NCI-H146 treated with DMSO at 0.1 percent for 48 hours (cell line): ENCODE measurements around the gene LRRC45.
A peak's percentile ranks its signal among the peaks of the same experiment; 100 is the strongest.
"Not testable (repeated sequence)": the region's sequence is repeated elsewhere in the genome, so short reads cannot be mapped to it uniquely, and the experiment has no call there.

Source experiments
- DNase-seq: peaks from one replicate; lab custom pipeline; 2025; ENCODE audit not compliant: unreplicated experiment; lab: John Stamatoyannopoulos, UW

LRRC45 gene

DNA sequence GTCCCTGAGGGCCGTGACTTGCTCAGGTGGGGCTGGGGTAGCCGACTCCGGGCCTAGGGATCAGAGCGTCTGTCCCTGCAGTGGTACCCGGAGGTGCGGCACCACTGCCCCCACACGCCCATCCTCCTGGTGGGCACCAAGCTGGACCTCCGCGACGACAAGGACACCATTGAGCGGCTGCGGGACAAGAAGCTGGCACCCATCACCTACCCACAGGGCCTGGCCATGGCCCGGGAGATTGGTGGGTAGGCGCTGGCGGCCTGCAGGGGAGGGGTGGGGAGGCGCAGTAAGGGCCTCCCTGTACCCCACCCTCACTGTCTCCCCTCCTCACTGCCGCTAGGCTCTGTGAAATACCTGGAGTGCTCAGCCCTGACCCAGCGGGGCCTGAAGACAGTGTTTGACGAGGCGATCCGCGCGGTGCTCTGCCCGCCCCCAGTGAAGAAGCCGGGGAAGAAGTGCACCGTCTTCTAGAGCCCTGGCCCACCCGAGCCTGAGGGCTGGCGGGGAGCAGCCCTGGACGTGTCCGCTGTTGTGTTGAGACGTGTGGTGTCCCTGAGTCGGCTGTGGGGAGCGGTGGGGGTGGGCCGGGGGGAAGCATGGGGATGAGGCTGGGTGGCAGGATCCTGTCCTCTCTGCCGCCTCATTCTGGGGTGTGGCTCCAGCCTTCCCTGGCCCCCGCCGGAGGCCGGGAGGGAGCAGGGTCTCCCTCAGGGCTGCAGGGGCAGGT is 10.4 kb downstream of the LRRC45 start:
- DNase-seq, result no peak

DNA sequence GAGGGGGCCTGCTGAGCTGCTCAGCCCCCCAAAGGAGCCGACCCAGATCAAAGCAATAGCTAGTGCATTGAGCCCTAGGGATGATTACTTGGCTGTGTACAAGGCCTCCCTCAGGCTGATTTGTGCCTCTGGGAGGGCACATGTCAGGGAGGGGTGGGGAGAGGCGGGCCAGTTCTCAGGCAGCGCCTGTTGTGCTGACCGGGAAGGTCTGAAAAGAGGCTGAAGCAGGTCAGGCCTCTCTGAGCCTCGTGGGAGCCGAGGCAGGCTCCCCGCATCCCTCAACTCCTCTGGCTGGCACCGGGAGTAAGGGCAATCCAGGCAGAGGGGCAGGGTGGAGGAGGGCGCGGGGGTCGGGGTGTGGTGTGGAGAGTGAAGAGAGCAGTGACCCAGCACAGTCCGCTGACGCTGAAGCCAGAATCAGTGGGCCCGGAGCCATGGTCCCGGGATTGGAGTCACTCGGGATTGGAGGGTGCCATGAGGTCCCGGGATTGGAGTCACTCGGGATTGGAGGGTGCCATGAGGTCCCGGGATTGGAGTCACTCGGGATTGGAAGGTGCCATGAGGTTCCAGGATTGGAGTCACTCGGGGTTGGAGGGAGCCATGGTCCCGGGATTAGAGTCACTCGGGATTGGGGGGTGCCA is 11.4 kb downstream of the LRRC45 start:
- DNase-seq, result no peak

DNA sequence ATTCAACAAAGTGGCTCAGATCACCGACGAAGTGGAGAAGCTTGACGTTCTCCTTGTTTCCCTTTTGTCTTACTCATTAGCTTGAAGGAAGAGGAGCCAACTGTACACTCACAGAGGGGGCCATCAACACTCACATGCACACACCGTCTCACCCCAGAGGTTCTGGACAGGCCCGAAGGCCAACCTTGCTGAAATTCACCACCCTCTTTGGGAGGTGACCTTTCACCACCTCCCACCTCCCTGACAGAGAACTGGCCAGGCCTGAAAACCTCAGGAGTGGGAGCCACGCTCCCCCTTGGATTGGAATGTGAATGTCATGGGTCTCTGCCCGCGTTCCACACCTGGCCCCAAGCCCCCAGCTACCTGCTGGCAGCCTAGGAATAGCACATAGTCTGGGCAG is 12.4 kb downstream of the LRRC45 start:
- DNase-seq, result no peak

DNA sequence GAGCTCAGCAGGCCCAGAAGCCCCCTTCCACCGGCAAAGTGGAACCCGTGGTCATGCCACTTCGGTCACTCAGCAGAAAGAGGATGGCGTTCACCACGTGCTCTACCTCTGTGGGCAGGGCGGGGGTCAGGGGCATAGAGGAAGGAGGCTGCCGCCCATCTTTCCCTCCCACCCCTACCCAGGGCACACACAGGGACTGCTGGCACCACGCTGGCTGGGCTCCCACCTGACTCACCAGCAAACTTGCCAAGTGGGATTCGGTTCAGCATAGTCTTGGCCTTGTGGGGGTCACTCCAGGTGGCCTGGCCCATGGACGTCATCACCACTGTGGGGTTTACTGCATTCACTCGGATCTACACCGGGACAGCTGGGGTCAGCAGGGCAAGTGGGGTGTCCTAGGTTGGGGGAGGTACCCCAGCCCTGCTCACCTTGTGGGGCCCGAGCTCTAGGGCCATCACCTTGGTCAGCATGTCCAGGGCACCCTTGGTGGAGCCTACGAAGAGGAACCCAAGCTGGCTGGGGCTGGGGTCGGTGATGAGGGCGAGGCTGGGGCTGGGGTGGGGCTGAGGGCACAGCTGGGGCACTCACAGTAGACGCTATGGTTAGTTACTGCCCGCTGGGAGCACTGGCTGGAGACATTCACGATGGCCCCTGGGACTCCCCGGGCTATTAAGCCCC is 13.0 kb downstream of the LRRC45 start:
- no peak for DNase-seq

DNA sequence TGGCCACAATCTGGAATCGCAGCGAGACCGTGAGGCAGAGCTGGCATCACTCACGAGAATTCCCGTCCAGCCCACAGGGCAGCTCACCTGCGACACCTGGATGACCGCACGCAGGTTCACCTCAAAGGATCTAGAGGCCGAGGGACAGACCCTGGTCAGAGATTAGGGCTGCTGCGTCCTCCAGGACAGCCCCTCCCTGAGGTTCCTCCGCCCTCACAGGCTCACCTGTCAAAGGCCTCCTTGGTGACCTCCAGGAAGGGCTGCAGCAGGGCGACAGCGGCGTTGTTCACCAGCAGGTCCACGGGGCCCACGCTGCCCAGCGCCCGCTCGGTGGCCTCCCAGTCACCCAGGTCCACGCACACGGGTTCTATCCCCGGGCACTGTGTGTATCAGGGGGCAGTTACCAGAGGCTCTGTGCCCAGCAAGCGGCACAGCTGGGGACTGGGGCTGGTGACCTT is 13.6 kb downstream of the LRRC45 start:
- no peak for DNase-seq

DNA sequence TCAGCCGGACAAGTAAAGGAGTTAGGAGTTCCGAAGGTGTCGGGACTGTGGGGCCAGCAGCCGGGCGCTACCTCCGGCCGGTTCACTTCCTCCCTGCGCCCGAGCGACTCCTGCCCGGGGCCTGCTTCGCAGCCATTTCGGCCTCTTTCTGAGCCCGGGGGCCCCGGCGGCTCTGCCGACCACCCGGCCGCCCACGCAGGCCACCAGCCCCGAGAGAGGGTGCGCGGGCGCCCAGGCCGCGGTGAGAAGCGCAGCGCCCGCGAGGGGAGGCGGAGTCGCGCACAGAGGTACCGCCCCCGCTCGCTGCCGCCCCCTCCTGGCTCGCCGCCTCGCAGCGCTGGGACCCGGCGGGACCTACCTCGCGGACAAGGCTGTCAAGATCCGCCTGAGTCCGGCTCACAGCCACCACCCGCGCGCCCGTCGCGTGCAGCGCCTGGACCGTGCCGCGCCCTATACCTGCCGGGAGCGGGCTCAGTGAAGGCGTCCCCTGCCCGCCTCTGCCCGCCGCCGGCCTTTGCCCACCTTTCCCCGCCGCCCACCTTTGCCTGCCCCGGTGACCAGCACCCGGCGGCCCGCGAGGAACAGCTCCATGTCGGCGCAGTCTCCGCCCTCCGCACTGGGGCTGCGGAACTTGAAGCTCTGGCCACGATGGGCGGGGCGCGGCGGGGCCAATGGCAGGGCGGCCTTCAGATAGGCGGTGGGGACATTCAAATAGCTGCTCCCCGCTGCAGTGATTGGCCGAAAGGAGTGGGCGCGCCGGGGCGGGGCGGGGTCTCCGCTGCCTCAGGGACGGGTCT is 14.2 kb downstream of the LRRC45 start, which contains the start of gene DCXR:
Gene DCXR, minus strand, starts transcription at position 606 of the 797 bp plus-strand sequence. Its CDS starts 15 bp downstream, at position 591.
- DNase-seq, result peak; percentile 88

DNA sequence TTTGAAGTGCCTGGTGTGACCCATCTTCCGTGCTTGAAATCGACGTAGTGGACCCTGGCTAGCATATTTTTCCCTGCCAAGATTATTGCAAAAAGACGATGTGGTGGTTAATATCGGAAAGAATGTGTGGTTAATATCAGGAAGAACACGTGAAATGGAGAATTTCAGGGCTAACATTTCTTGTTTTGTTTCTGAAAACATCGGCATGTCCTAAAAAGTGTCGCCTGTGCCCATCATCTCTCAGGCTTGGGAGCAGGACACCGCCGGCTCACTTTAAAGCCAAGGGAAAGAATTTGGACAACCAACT is 14.7 kb downstream of the LRRC45 start:
- no peak for DNase-seq

DNA sequence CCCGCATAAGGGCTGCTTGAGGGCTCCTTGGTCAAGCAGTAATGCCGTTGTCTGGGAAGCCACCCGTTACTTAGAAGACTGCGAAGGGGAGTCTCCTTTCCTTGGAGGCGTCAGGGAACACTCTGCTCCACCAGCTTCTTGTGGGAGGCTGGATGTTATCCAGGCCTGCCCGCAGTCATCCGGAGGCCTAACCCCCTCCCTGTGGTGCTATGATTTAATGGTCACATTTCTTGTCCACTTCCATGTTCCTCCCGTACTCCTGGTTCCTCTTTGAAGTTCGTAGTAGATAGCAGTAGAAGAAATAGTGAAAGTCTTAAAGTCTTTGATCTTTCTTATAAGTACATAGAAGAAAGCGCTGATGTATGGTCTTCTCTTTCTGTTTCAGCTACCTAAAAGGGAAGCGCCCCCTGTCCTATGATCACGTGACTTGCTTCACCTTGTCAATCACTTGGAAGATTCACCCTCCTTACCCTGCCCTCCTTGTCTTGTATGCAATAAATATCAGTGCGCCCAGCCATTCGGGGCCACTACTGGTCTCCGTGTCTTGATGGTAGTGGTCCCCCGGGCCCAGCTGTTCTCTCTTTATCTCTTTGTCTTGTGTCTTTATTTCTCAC is 15.8 kb downstream of the LRRC45 start:
- not testable (repeated sequence) for DNase-seq

DNA sequence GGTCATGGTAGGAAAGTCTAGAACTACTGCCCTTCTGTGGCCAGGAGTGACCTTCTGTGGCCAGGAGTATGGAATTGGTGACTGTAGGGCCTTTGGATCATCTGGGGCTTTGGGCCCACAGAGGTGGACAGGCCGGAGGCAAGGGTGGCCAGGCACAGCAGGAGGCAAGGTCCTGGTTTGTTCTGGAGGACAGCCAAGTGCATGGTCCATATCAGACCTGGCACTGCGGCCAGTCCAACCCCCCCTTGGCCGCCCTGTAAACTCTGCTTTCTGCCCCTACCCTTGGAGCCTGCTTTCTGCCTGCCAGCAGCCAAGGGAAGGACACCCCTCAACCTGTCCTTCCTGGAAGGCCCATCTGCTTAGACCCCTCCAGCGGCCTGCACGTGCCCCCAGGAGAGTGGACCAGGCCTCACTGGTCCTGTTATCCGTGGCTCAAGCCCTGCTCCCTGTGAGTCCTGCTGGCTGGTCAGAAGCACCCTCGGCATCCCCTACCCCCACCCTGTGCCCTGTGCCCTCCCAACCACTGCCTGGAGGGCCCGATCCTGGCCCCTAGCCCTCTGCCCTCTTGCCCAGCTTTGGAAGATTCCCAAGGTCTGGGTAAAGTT is 16.7 kb downstream of the LRRC45 start:
- no peak for DNase-seq

DNA sequence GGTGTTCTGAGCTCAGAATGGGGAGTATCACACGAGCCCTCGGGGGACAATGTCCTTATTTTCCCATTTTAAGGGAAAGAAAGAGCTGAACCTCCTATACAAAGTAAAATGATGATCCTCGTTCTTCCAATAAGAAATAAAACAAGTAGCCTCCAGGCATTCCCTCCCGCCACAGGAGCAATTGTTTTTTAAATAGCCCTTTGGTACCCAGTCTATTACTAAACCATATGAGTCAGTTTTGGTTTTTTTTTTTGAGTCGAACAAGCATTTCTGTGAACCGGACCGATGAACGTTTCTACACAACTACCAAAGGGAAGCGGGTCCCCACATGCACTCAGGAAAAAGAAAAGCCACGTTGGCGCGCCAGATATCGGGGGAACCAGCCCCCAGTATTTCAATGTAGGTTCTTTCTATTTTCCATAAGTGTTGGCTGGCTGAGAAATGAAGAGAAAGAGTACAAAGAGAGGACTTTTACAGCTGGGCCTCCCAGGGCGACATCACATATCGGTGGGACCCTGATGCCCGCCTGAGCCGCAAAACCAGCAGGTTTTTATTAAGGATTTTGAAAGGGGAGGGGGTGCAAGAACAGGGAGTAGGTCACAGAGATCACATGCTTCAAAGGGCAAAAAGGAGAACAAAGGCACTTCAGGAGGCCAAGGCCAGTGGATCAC is 18.2 kb downstream of the LRRC45 start:
- DNase-seq, result no peak

DNA sequence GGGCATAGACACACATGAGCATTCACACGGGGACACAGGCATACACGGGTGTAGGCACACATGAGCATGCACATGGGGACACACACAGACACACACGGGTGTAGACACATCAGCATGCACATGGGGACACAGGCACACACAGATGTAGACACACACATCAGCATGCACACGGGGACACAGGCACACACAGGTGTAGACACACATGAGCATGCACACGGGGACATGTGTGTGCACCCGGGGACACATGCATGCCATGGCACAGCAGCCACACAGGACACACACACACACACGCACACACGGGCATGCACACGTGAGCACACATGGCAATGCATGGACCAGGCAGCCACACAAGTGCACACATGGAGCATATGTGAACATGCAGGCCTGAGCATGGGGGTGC is 19.5 kb downstream of the LRRC45 start:
- no peak for DNase-seq

DNA sequence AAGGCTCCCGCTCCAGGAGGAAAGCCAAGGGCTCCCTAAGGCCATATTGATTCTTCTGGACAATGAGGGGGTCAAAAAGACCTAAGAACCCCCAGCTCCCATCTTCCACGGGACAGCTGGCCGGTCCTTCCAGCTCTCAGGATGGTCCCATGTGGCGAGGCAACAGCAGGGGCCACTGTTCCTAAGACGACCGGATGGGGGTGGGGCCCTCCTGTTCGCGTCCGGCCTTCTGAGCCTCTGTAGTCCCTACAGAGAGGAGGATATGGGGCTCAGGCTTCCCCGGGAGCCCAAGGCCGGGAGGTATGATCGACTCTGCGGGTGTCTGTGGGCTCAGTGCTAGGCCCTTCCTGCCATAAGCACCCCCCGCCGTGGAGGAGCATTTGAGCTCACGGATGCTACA is 20.4 kb downstream of the LRRC45 start:
- DNase-seq, result no peak

DNA sequence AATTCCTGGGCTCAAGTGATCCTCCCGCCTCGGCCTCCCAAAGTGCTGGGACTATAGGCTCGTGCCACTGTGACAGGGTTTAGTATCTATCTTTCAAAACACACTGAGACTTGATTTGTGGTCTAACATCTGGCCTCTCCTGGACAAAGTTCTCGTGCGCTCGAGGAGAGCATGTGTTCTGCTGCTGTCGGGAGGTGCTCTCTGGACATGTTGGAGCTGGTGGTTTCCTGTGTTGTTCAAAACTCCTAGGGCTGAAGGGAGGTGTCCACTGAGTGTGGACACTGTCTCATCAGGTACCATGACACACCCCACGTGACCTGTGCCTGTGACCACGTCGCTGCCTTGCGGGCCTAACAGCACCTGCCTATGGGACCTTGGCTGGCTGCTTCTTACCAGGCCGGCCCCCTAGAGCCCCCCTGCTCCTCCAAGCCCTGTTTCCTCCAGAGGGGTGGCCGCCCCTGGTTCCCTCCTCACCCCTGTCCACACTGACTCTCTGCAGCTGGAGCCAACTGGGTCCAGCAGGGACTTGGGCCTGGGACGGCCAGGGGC is 22.9 kb downstream of the LRRC45 start:
- DNase-seq, result no peak

DNA sequence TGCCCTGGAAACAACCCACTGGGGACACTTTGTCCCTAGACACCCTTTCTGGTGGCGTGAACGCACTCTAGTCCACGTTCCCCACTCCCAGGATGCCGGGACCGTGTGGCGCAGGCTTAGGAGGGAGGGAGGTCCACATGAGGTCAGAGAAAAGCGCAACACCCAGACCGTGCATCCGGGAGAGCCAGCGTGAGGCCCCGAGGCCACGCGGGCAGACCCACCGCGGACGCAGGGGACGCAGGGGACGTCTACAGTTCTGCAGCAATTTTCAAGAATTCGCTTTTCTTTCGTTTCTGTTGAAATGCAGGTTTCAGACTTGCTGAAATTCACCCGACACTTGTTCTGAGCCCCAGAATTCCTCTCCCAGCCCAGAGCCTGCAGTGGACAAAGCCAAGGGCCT is 23.8 kb downstream of the LRRC45 start:
- no peak for DNase-seq

DNA sequence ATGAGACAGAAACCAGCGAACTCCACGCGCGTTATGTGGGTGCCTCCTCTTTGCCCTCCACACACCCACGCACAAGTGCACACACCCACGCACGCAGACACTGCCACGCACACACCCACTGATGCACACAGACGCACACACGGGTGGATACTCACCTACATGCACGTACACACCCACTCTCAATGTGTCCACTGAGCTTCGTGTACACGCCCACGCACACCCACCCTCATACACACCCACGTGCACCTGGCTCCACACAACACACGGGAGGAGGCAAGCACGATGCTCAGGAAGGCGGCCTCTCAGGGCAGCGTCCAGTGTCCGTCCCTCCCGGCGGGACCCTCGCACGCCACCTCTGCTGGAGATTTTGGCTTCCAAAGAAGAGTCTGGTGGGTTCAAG is 24.3 kb downstream of the LRRC45 start:
- DNase-seq, result no peak

DNA sequence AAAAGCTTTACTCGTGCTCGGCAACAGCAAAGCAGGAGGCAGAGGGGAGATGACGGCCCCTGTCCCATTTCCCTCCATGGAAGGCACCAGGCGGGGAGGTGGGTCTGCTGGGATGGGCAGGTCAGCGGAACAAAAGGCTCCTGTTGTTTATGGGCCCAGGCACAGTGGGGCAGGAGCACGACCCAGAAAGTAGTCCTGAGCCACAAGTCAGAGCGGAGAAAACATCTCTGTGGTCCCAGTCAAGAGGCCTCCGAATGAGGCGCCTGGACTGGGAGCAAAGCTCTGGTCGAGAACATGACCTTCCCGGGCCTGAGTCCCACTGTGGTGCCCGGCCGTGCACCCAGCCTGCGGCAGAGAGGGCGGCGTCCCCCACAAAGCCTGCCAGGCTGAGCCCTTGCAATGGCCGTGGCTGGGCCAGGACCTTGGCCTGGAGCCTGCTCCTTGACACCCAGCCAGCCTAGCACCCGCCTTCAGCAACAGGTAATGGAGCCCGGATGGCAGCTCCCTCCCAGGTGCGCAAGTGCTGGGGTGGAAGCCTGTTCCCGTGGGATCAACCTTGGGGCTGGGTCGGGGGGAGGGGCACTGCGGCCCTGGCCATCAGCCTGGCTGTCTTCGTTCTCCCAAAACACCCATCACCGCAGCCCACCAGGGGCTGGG is 24.9 kb downstream of the LRRC45 start:
- DNase-seq, result no peak

DNA sequence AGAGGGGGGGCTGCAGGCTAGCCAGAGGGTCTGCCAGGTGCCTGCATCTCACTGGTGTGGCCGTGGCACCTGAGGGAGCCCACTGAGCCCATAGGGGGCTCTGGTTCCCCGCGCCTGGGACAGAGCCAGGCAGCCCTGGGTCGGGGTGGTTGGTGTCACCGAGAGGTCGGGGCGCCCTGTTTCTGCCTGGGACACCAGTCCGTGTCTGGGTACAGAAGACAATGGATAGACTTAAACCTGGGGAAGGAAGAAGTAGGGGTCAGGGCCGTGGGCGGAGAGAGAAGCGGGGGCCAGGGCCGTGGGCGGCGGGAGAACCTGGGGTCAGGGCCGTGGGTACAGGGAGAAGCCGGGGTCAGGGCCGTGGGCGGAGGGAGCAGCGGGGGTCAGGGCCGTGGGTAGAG is 25.5 kb downstream of the LRRC45 start:
- no peak for DNase-seq

DNA sequence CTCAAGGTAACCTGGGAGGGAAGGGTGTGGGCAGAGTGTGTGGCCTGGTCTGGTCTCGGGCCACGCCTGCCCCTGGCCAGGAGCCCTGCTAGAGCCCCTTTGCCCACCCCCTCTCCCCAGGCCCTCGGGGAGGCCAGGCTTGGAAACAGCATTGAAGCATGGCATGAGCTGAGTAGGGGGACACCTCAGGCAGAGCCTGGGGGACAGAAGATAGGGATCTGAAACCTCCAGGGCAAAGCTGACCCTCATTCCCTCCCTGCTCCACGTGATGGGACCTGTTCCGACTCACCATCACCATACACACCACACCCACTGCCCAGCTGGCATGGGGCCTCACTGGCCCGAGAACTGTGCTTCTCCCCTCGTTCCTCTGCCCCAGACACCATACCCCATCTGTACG is 26.0 kb downstream of the LRRC45 start:
- no peak for DNase-seq

DNA sequence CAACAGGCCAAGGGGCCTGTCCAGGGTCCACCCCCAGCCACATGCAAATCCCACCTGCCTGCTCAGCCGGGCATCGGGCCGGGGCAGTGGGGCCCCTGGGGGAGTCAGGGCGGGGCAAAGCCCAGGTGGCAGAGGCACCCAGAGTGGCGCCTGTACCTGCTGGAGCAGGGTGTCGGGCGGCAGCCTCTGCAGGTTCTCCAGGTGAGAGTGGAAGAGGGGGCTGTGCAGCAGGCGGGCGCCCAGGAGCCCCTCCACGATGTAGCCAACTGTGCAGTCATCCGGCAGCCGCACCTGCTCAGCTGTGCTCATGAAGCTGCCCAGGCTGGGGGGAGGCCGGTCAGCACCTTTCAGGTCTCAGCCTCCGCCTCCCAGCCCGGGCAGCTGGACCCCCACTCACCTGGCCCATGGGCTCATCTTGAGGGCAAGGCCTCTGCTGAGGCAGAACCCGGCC is 26.4 kb downstream of the LRRC45 start:
- no peak for DNase-seq
